Non-pigmented ciliary epithelial cell (primary cell): Measurements from ENCODE around the gene TMEM240.
"Not testable (repeated sequence)": the region's sequence is repeated elsewhere in the genome, so short reads cannot be mapped to it uniquely, and the experiment has no call there.

Experiments
- DNase-seq: peaks from one replicate; pipeline ENCODE4 v3.0.0-alpha.2; 2010; ENCODE audit warnings: low read depth

The TMEM240 gene

DNA sequence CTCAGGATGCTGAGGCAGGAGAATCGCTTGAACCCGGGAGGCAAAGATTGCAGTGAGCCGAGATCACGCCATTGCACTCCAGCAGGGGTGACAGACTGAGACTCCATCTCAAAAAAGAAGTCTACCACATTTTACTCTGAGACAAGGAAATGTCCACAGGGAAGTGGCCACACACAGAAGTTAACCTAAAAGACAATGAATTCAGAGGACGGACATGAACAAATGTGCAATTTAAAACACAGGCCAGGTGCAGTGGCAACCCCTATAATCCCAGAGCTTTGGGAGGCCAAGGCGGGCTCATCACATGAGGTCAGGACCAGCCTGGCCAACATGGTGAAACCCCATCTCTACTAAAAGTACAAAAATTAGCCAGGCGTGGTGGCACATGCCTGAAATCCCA is 17.3 kb upstream of the TMEM240 start:
- DNase-seq, result not testable (repeated sequence)

DNA sequence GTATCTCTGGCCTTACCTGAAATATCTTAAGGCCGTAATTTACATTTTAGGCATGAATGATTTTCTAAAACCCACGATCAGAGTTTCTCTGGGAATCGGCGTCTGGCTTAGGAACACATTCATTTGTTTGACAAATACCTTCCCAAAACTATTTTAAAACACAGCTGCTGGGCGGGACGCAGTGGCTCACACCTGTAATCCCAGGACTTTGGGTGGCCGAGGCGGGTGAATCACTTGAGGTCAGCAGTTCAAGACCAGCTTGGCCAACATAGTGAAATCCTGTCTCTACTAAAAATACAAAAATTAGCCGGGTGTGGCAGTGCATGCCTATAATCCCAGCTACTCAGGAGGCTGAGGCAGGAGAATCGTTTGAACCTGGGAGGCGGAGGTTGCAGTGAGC is 16.5 kb upstream of the TMEM240 start:
- DNase-seq, result not testable (repeated sequence)

- no peak for DNase-seq
These were observed 16.1 kb upstream of the TMEM240 start for GRCh38 chr1:1556505-1556904.

DNA sequence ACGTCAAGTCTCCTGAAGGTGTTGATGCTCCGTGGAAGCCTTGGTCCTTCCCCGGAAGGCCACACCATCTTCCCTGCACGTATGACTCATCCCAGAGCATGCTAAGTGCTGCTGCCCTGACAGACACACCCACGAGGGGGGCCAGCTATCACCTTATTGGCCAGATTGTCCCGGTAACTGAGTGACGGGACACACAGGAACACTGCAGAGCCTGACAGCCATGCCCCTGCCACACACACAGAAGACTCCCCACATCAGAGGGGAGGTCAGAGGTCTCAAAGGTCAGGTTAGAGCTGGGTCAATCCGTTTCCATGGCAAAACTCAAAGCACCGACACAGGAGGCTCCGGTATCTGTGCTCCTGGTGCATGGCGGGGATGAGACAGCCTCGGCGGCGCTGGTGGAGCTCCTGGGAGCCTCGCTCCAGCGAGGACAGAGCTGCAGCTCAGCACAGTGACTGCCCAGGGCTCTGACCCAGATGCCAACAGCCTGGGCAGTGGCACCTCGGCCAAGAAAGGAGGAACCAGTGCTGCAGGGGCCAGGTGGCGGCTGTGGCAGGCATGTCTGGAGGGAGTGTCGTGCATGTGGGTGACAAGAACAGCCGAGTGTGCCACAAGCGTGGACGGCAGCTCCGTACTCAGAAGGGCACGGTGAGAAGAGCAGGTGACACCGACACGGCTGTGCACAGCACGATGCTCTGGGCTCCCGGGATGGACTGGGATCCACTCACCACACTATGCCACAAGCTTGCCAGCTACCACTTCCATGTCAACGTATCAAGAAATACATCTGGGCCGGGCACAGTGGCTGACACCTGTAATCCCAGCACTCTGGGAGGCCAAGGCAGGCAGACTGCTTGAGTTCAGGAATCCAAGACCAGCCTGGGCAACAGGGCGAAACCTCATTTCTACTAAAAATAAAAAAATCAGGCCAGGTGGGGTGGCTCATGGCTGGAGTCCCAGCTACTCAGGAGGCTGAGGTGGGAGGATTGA is 14.8 kb upstream of the TMEM240 start:
- DNase-seq, result peak; percentile 46

DNA sequence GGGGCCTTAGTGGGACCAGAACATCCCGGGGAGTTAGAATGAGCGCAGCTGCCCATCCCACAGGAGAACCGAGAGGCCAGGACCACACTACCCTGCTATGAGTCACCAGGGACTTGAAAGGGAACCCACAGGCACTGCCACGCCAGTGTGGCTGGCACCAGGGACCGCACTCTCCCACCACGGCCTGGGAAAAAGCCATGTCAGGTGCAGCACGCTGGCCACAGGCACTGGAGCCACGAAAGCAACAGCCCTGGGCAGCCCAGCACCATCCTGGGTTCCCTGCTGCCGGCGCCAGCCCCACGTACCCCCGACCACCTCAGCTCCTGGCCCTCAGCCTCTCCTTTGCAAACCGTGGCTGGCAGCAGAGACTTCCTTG is 14.1 kb upstream of the TMEM240 start:
- no peak for DNase-seq

GRCh38 chr1:1553821-1554494 is 13.5 kb upstream of the TMEM240 start:
- DNase-seq, result no peak

DNA sequence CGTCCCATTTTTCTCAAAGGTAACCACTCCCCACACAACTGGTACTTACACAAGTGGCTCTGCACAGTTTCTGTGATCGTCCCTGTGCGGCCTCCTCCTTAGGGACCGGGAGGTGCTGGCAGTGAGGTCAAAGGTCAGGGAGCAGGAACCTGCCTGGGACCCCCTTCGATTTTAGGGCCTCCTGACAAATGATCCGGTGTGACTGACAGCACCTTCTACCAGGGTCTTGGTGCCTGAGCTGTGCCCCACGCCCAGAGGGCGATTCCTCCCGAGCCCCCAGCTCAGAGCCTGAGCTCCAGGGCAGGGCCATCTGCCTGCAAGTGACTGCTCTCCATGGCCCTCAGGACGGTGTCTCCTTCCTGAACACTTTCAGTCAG is 11.8 kb upstream of the TMEM240 start:
- DNase-seq, result no peak

- no peak for DNase-seq
These were observed 11.3 kb upstream of the TMEM240 start for GRCh38 chr1:1551524-1552262.

DNA sequence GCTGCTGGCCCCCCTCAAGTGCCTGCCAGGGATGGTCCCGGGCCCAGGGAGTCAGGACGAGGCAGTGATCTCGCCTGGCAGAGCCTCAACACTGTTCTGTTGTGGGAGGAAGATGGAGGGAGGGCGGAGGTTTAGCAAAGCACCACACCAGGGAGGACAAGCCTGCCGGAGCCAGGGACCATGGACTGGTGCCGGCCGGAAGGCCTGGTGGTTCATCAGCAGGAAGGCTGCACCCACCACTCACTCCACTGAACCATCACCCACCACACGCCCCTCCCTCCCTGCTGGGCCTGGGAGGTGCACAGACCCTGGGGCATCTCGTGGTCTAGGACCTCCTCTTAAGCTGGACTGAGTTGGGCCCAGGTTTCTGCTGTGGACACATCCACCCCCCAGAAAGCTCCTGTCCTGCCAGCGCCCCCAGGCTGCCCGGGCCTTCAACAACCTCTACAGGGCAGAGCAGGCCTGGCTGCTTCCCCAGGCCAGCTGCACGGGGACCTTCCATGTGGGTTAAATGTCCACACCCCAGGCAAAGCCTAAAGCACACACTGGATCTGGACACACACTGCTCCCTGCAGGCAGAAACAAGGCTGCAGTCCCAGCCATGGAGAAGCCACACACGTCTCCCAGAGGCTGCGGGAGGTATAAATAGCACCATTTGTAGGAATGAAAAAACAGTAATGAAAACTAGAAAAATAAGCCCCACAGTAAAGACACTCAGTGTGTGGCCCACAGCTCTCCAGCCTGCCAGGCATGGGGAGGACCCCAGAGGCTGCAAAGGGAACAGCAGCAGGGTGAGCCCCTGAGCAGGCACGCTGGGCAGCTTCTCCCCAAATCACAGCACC is 10.4 kb upstream of the TMEM240 start:
- no peak for DNase-seq

DNA sequence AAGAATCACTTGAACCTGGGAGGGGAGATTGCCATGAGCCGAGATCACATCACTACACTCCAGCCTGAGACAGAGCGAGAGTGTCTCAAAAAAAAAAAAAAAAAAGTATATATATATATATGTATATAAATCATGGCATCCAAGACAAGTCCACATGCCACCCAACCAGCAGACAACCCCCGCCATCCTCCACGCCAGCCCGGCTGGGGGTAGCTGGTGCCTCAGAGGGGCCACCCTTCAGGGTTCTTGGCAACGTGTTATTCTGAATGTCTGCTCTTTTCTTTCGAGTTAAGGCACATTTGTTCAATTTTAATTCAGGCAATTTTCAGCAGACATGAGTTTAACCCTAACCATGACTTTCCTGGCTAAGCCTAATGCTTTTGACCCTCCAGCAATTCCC is 9.7 kb upstream of the TMEM240 start:
- no peak for DNase-seq

DNA sequence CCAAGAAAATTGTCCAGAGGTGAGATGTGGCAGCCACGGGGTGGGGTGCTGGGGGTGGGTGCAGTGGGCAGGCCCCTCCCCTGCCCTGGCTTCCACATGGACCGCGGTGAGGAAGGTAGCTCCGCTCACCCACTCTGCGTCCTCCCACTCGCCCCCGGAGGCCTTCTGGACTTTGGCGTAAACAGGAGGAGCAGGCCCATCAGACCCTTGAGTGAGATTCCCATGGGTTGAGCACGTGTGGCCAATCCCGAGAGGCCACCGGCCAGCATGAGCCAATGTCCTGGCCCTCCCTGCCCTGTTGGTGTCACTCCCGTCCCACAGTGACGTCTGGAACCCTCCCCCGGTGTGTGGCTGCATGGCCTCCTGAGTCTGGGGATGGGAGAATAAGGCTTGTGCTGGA is 8.2 kb upstream of the TMEM240 start:
- DNase-seq, result no peak

DNA sequence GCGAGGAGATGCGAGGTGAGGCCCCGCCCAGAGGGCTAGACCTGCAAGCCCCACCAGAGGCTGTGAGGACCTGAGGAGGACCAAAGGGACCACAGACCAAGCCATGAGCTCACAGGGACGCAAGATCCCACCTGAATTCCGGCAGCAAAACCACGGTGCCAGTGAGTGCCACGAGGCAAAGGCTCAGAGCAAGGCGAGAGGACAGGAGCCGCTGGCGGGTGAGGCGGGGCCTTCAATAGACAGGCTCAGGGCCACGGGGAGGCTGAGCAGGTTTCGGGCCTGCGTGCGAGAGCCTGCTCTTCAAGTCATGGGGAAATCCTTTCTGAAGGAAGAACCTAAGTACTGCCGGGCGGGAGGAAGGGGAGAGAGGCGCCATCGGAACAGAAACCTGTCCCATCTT is 7.1 kb upstream of the TMEM240 start:
- DNase-seq, result no peak

DNA sequence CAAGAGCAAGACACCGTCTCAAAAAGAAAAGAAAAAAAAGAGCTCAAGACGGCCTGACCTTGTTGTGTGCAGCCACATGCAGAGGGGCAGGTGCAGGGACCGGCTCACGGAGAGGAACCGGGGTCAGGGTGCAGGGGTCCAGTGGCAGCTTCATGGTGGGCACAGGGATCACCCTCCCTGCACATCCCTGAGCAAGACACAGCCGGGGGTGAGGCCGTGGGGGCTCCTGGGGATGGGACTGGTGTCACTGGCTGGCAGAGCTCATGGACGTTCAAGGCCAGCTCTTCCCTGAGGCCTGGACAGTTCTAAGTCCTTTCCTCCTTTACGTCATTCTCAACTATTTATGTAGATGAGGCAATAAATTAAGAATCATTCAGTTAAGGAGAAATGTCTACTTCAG is 6.6 kb upstream of the TMEM240 start:
- DNase-seq, result no peak

DNA sequence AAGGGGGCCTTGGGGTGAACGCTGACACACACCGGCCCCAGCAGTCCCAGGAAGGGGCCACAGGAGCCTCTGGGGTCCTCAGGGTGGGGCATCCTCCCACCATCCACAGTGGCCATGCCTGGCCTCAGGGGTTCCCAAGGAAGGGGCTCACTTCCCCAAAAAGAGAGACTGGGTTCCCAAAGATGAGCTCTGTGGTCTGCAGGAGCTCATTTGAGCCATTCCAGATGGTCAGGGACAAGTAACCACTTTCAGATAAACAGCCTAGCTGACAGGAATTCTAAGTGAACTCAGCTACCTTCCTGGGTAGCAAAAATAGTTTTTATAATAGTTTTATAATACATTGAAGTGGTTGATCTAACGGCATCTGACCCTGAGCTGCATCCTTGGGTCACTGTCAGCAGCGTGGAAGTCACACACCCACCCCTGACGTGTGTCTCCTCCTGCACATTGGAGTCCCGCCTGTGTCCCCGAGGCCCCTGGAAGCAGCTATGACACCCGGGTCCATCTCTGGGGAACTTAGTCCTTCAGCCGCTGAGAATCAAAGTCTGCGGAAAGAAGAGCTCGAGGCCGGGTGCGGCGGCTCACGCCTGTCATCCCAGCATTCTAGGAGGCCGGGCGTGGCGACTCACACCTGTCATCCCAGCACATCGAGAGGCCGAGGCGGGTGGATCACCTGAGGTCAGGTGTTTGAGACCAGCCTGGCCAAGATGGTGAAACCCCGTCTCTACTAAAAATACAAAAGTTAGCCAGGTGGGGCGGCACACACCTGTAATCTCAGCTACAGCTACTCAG is 5.7 kb upstream of the TMEM240 start:
- DNase-seq, result no peak

- DNase-seq, result no peak
These were observed 4.1 kb upstream of the TMEM240 start for GRCh38 chr1:1544544-1544943.

DNA sequence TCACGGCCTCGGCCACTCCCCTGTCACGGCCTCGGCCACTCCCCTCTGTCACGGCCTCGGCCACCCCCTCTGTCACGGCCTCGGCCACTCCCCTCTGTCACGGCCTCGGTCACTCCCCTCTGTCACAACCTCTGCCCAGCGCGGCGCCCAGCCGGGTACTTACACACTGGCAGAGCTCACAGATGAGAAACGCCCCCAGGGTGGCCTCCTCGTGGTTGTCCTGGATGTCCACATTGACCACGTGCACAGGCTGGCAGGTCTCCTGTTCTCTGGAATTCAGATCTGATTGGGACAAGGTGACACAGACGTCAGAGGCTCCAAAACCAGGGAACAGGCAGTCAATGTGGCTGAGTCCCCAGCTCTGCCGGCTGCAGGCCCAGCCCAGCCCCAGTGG is 3.3 kb upstream of the TMEM240 start:
- no peak for DNase-seq

DNA sequence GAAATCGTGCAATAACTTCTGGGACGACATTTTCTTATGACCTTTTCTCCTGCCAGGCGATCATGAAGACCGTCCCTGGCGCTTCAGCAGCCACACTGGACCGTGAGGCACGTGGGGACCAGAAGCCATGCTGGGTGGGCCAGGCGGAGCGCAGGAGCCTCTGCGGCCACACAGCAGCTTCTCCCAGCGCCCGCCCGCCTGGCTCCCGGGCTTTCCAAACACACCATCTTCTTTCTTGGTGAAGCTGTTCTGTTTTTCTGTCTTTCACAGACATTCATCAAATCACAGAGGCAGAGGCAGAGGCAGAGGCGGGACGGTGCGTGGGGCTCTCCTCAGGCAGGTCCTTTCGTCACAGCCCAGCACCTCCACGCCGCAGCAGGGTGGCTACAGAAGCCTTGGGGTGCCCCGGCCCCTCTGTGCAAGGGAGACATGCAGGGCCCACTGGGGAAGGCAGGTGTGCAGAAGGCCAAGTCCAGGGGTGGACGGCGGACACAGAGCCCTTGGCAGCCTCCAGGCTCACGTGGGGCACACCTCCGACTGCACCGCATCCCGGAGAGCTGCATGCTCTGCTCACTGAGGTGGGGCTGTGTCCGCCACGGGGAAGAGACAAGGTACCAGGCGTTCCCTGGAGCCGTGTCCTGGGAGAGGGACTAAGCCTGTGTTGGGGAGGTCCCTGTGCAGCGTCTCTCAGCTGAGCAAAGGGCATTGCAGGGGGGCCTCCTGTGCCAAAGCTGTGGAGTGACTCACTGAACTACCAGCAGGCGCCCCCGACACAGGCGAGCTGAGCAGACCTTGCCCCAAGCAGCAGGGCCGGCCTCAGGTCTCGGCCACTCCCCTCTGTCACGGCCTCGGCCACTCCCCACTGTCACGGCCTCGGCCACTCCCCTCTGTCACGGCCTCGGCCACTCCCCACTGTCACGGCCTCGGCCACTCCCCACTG is 2.6 kb upstream of the TMEM240 start:
- no peak for DNase-seq

- no peak for DNase-seq
These were observed 1.7 kb upstream of the TMEM240 start for GRCh38 chr1:1541956-1542765.
